Nephron (organoid): Measurements from ENCODE around the gene RPL31.
"Not testable (repeated sequence)": the region's sequence is repeated elsewhere in the genome, so short reads cannot be mapped to it uniquely, and the experiment has no call there.

Source experiments
- H3K27ac Mint-ChIP-seq, 3 experiments: 2 replicates each; pipeline ENCODE4 v1.8.0; 2020; ENCODE audit warnings: mixed read lengths in 3 of 3, mild to moderate bottlenecking in 2 of 3, moderate library complexity in 1 of 3
- H3K27me3 Mint-ChIP-seq: 2 replicates; pipeline ENCODE4 v1.8.0; 2021; ENCODE audit warnings: low read depth, mild to moderate bottlenecking, moderate library complexity, mixed read lengths
- H3K36me3 Mint-ChIP-seq: 2 replicates; pipeline ENCODE4 v1.8.0; 2020; ENCODE audit warnings: low read depth, mixed read lengths
- H3K4me1 Mint-ChIP-seq: 2 replicates; pipeline ENCODE4 v1.8.0; 2020; ENCODE audit warnings: mixed read lengths
- H3K4me3 Mint-ChIP-seq, 3 experiments: 2 replicates each; pipeline ENCODE4 v1.8.0; 2020; ENCODE audit warnings: mild to moderate bottlenecking in 3 of 3, mixed read lengths in 3 of 3, moderate library complexity in 2 of 3
- H3K9me3 Mint-ChIP-seq: 2 replicates; pipeline ENCODE4 v1.8.0; 2020; ENCODE audit warnings: mixed read lengths
- TF ChIP-seq, protein P1 (sequence below), 3 experiments: fragments of 200-600 bp; sonication (generic); IDR thresholded peaks; one replicate each; pipeline ENCODE4 v1.5.0; 2021; ENCODE audit warnings: antibody characterized with exemption in 3 of 3; ENCODE audit not compliant: unreplicated experiment in 3 of 3

The RPL31 gene

DNA sequence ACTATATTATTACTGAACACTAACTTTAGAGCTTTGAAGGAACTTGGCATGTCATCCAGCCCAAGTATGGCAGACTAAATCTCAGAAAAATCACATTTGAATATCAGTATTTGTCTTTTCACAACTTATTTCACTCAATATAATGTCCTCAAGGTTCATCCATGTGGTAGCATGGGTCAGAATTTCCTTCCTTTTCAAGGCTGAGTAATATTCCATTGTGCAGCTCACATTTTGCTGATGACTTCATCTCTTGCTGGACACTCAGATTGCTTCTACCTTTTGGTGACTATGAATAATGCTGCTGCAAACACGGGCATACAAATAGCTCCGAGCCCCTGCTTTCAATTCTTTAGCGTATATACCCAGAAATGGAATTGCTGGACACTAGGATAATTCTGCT is 46.7 kb downstream of the RPL31 start:
- no peak overlapping the region for H3K27ac Mint-ChIP-seq
- H3K27me3 Mint-ChIP-seq: no peaks in the 10 kb centered on the region
- H3K36me3 Mint-ChIP-seq: peaks cover 46% of the 10 kb centered on the region
- no peaks in the 10 kb centered on the region for H3K9me3 Mint-ChIP-seq
- TF ChIP-seq, protein P1, sequence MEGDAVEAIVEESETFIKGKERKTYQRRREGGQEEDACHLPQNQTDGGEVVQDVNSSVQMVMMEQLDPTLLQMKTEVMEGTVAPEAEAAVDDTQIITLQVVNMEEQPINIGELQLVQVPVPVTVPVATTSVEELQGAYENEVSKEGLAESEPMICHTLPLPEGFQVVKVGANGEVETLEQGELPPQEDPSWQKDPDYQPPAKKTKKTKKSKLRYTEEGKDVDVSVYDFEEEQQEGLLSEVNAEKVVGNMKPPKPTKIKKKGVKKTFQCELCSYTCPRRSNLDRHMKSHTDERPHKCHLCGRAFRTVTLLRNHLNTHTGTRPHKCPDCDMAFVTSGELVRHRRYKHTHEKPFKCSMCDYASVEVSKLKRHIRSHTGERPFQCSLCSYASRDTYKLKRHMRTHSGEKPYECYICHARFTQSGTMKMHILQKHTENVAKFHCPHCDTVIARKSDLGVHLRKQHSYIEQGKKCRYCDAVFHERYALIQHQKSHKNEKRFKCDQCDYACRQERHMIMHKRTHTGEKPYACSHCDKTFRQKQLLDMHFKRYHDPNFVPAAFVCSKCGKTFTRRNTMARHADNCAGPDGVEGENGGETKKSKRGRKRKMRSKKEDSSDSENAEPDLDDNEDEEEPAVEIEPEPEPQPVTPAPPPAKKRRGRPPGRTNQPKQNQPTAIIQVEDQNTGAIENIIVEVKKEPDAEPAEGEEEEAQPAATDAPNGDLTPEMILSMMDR (IDR thresholded peaks at IDR 0.05; ENCODE audit: unreplicated experiment in 3 of 3): no peak
- peaks cover 11% of the 10 kb centered on the region for H3K4me1 Mint-ChIP-seq
- no peak overlapping the region for H3K4me3 Mint-ChIP-seq

DNA sequence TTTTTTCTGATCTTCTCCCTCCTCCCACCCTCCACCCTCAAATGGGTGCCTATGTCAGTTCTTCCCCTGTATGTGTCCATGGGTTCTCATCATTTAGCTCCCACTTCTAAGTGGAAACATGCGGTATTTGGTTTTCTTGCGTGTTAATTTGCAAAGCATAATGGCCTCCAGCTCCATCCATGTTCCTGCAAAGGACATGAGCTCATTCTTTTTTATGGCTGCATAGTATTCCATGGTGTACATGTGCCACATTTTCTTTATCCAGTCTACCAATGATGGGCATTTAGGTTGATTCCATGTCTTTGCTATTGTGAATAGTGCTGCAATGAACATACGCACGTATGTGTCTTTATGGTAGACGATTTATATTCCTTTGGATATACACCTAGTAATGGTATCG is 48.8 kb downstream of the RPL31 start:
- not testable (repeated sequence) for H3K9me3 Mint-ChIP-seq, H3K27ac Mint-ChIP-seq, H3K27me3 Mint-ChIP-seq, H3K4me3 Mint-ChIP-seq
- Mint-ChIP-seq H3K36me3 (peaks cover 48% of the 10 kb centered on the region), H3K4me1 (peaks cover 11% of the 10 kb centered on the region)

DNA sequence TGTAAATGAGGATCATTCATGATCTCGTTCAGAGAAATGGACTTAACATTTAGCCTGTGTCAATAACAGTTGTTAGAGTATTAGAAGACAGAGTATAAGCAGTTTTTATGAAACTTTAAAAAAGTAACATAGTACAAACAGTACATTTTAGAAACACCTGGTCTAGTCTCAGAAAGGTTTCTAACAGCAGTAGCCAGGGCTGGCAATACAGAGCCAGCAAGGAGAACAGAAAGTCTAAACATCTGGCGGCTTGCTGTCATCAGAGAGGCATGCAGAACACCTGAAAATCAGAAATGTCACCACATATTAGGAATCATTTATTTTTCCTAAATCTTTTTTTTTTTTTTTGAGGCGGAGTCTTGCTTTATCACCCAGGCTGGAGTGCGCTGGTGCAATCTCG is 50.1 kb downstream of the RPL31 start:
- Mint-ChIP-seq H3K4me1 (peaks cover 5% of the 10 kb centered on the region), H3K36me3 (peaks cover 53% of the 10 kb centered on the region), H3K27ac (no peak overlapping the region), H3K4me3 (no peak overlapping the region), H3K9me3 (no peaks in the 10 kb centered on the region), H3K27me3 (no peaks in the 10 kb centered on the region)
- TF ChIP-seq, protein P1 (IDR thresholded peaks at IDR 0.05; ENCODE audit: unreplicated experiment in 3 of 3): no peak

DNA sequence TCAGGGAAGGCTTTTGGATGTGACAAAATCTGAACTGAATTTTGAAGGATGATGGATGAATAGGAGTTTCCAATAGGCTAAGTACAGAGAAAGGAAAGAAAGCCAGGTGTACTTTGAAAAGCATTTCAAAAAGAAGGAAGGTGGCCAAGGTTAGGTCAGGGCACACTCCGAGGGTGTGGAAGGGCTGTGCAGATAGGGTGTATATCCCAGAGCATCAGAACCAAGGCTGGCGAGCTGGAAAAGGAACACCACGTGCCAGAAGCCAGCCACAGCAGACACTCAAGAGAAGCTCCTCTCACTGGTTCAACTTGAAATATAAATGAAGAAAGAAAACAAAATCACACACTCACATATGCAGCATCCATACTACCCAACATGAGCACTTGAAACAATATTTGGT is 51.0 kb downstream of the RPL31 start:
- peaks cover 58% of the 10 kb centered on the region for H3K36me3 Mint-ChIP-seq
- TF ChIP-seq, protein P1 (IDR thresholded peaks at IDR 0.05; ENCODE audit: unreplicated experiment in 3 of 3): no peak
- H3K27ac Mint-ChIP-seq: no peak overlapping the region
- no peaks in the 10 kb centered on the region for H3K4me1 Mint-ChIP-seq
- no peaks in the 10 kb centered on the region for H3K27me3 Mint-ChIP-seq
- no peak overlapping the region for H3K4me3 Mint-ChIP-seq
- no peaks in the 10 kb centered on the region for H3K9me3 Mint-ChIP-seq
